ENCODE data around the gene TRUB2. TPM values are rescaled to one million over a fixed set of nuclear protein-coding genes. Genes with fewer than 3 reads are reported as not detected.

TRUB2 gene
- total RNA-seq, 4 donors from 2014 or later, result 9.1 to 10.3 (median 9.9) TPM

DNA sequence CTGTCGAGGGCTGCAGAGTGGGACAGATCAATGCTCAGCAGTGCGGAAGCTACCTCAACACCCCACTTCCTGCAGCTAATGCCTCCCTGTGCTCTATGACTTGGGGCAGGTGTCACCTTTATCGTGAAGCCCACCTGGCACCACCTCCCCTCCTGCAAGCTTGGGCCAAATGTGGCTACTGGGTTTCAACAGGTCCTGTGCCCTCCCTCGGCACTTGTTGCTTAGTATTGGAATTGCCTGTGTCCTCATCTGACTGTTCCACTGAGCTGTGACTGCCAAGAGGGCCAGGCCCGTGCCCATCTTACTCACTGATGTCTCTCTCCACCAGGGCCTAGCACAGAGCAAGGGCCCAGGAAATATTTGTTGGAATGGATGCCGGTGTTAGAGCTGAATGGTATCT lies 27.5 kb upstream of the TRUB2 start:
- ATAC-seq (ENCODE audit: low FRiP score), result no peak
- DNase-seq (ENCODE audit: low spot score), result no peak
- TF ChIP-seq, protein P1, sequence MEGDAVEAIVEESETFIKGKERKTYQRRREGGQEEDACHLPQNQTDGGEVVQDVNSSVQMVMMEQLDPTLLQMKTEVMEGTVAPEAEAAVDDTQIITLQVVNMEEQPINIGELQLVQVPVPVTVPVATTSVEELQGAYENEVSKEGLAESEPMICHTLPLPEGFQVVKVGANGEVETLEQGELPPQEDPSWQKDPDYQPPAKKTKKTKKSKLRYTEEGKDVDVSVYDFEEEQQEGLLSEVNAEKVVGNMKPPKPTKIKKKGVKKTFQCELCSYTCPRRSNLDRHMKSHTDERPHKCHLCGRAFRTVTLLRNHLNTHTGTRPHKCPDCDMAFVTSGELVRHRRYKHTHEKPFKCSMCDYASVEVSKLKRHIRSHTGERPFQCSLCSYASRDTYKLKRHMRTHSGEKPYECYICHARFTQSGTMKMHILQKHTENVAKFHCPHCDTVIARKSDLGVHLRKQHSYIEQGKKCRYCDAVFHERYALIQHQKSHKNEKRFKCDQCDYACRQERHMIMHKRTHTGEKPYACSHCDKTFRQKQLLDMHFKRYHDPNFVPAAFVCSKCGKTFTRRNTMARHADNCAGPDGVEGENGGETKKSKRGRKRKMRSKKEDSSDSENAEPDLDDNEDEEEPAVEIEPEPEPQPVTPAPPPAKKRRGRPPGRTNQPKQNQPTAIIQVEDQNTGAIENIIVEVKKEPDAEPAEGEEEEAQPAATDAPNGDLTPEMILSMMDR (IDR thresholded peaks at IDR 0.05), result no peak

DNA sequence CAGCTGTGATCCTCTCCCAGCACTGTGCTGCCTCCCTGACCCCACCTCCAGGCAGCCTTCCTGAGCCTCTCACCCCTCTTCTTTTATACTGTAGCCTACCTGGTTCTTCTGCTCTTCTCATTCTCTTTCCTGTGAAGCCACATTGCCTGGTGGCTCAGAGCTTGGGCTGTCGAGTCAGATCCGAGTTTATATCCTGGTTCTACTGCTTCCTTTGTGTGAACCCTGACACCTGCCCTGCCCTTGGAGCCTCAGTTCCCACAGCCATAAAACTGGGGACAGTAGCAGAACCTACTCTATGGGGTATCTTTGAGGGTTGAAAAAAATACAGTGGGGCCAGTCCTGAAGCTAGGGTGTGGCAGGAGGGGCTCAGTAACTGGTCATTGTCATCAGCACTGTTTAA lies 26.9 kb upstream of the TRUB2 start:
- TF ChIP-seq, protein P1 (IDR thresholded peaks at IDR 0.05), result no peak
- DNase-seq (ENCODE audit: low spot score) (no peak), ATAC-seq (ENCODE audit: low FRiP score) (no peak)

DNA sequence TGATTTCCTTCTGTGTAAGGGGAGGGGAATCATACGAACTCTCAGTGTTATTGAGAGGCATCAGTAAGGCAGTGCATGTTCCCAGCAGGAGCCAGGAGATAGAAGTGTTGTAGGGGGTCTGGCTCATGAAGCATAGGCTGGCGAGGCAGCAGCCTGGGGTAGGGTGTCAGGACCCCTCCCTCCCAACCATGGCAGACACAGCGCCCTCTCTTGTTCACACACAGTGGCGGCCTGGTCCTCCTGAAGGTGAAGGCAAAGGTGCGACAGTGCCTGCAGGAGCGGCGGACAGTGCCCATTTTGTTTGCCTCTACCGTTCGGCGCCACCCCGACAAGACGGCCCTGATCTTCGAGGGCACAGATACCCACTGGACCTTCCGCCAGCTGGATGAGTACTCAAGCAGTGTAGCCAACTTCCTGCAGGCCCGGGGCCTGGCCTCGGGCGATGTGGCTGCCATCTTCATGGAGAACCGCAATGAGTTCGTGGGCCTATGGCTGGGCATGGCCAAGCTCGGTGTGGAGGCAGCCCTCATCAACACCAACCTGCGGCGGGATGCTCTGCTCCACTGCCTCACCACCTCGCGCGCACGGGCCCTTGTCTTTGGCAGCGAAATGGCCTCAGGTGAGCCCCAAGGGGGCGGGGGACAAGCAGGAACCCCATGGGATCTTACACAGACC lies 22.8 kb upstream of the TRUB2 start:
- TF ChIP-seq, protein P1 (IDR thresholded peaks at IDR 0.05), result no peak
- no peak for ATAC-seq (ENCODE audit: low FRiP score)
- DNase-seq (ENCODE audit: low spot score), result no peak

DNA sequence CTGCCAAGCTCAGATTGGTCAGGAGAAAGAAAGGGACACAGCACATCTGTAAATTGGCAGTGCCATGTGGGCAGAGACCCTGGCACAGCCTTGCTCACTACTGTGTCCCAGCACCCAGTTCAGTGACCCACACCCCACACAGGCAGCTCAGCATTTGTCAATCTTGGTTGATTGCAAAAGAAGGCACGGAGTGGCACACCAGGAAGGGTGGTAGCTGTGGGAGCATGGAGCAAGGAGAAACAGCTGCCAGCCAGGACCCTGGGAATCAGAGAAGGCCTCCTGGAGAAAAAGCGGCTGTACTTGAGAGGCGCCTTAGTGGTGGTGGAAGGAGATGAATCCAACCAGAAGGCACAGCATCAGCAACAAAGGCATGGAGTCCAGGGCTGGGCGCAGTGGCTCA lies 21.6 kb upstream of the TRUB2 start:
- DNase-seq (ENCODE audit: low spot score) (no peak), ATAC-seq (ENCODE audit: low FRiP score) (no peak)
- TF ChIP-seq, protein P1 (IDR thresholded peaks at IDR 0.05), result no peak

DNA sequence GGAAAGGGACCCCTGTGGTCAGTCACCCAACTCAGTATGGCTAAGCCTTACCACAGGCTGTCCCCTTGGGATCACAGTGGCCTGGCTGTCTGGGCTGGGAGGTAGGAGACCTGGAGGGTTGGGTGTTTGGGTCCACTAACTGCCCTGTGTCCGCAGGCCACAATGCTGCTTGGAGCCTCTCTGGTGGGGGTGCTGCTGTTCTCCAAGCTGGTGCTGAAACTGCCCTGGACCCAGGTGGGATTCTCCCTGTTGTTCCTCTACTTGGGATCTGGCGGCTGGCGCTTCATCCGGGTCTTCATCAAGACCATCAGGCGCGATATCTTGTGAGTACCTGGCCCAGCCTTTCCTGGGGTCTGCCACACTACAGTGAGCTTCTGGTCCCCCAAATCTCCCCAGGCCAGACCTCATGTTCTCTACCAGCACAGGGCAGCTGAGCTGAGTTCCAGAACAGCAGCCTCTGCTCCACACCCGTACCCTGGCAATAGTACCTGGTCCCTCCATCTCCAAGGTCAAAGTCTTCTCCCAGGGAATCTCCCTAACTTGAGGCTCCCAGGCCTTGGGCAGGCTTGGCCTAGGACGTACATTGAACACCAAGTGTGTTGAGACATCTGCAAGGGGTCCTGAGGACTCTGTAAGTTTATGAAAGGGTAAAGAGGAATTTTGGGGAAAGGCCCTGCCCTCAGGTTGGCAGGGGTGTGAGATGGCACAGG lies 20.9 kb upstream of the TRUB2 start:
- DNase-seq (ENCODE audit: low spot score), result no peak
- TF ChIP-seq, protein P1 (IDR thresholded peaks at IDR 0.05), result no peak
- ATAC-seq (ENCODE audit: low FRiP score), result no peak

DNA sequence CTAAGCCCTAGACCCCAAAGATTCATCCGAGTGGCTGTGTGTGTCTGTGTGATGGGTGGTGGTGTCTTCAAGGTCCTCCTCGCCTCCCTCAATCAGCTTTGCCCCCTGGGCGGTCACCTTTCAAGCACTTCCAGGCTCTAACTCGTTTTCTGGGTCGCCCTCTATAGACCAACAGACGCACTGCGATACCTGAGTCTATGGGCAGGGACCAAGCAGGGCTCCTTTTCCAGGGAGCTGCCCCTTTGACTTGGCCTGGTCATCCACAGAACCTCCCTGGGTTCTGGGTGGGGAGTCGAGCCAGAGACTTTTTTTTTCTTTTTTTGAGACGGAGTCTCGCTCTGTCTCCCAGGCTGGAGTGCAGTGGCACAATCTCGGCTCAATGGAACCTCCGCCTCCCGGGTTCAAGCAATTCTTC lies 19.2 kb upstream of the TRUB2 start:
- DNase-seq (ENCODE audit: low spot score) (no peak), ATAC-seq (ENCODE audit: low FRiP score) (no peak)
- TF ChIP-seq, protein P1 (IDR thresholded peaks at IDR 0.05), result no peak

Measured in omental fat pad (tissue), 4 donors.